Stimulated activated CD4-positive, alpha-beta T cell treated with anti-CD3 and anti-CD28 coated beads, Interleukin-12 subunit alpha, Interleukin-12 subunit beta, amount 100 ng/mL, for 4 hours (primary cell): ENCODE measurements around the gene FOXF1.

Source experiments
- DNase-seq: peaks from one replicate; pipeline ENCODE4 v3.0.0-alpha.2; 2020

FOXF1 gene

GRCh38 chr16:86534779-86535615 lies 24.7 kb downstream of the FOXF1 start:
- DNase-seq: no peak

GRCh38 chr16:86536621-86537020 lies 26.3 kb downstream of the FOXF1 start:
- DNase-seq: no peak

GRCh38 chr16:86537486-86537885 lies 27.2 kb downstream of the FOXF1 start:
- no peak for DNase-seq

- DNase-seq: no peak
Measured at GRCh38 chr16:86538196-86538780, 28.0 kb downstream of the FOXF1 start.

- no peak for DNase-seq
Measured at GRCh38 chr16:86540894-86541293, 30.6 kb downstream of the FOXF1 start.

- DNase-seq: no peak
Measured at GRCh38 chr16:86541560-86541959, 31.2 kb downstream of the FOXF1 start.

- no peak for DNase-seq
Measured at GRCh38 chr16:86542756-86543750, 32.7 kb downstream of the FOXF1 start.

GRCh38 chr16:86545481-86545880 lies 35.2 kb downstream of the FOXF1 start:
- DNase-seq: no peak

- no peak for DNase-seq
Measured at GRCh38 chr16:86545954-86546637, 35.8 kb downstream of the FOXF1 start.

GRCh38 chr16:86546638-86547013 lies 36.3 kb downstream of the FOXF1 start:
- DNase-seq: no peak

GRCh38 chr16:86547286-86547685 lies 37.0 kb downstream of the FOXF1 start:
- DNase-seq: no peak

GRCh38 chr16:86549076-86549892 lies 39.0 kb downstream of the FOXF1 start:
- DNase-seq: no peak

- DNase-seq: no peak
Measured at GRCh38 chr16:86549893-86550190, 39.5 kb downstream of the FOXF1 start.

GRCh38 chr16:86550281-86550680 lies 40.0 kb downstream of the FOXF1 start:
- no peak for DNase-seq

- no peak for DNase-seq
Measured at GRCh38 chr16:86553356-86553755, 43.0 kb downstream of the FOXF1 start.

- DNase-seq: no peak
Measured at GRCh38 chr16:86554599-86554916, 44.2 kb downstream of the FOXF1 start.

GRCh38 chr16:86554917-86555703 lies 44.8 kb downstream of the FOXF1 start, which contains the start of gene MTHFSD:
Gene MTHFSD, minus strand, starts transcription at chr16:86555235. Its CDS starts 51 bp downstream, at chr16:86555184.
- peak; percentile 96 for DNase-seq

GRCh38 chr16:86555704-86556075 lies 45.4 kb downstream of the FOXF1 start:
- no peak for DNase-seq

GRCh38 chr16:86556576-86556975 lies 46.2 kb downstream of the FOXF1 start:
- DNase-seq: no peak

GRCh38 chr16:86557587-86557986 lies 47.3 kb downstream of the FOXF1 start:
- no peak for DNase-seq
